GM21717 (cell line): ENCODE measurements around the gene HAPLN2.

Experiments used
- ATAC-seq: cut with Tn5 transposase; IDR thresholded peaks from one replicate; pipeline ENCODE4 v1.9.1; 2021; ENCODE audit warnings: mild to moderate bottlenecking, moderate library complexity; ENCODE audit not compliant: unreplicated experiment

HAPLN2 gene

DNA sequence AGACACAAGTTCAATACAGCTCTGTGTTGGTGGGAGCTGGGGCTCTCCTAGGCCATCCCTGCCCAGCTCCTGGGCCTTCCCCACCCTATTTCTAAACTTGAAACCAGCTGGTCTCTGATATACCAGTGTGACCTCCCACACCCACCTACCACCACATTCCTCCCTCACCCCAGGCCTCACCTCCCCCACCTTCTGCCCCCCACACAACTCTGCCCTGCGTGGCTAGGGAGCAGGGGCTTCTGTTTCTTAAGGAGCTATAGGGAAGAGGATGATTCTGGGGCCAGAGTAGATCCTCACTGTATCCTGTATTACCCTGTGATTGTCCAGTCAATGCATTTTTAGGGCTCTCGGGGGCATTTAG, 41.5 kb downstream of the HAPLN2 start:
- ATAC-seq: no peak

GRCh38 chr1:156662005-156662799, 43.0 kb downstream of the HAPLN2 start:
- ATAC-seq: no peak

GRCh38 chr1:156662800-156663055, 43.5 kb downstream of the HAPLN2 start:
- ATAC-seq: no peak

DNA sequence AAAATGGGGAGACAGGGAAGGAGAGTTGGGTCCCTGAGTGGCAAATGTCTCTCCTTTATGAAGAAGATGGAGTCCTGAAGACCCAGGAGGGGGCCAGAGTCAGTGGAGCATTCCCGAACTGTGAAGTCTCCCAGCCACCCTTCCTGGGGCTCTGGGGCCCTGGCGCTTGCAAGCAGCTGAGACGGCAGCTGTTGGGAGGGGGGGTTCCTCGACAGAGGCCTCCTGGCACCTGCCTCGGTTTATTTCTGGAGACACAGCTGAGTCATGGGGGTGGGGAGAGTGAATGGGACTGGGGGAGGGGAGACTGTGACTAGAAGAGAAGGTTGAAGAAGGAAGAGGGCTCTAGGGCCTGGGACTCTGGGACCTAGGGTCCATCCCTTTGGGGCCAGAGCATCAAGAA, 44.0 kb downstream of the HAPLN2 start:
- ATAC-seq: no peak

DNA sequence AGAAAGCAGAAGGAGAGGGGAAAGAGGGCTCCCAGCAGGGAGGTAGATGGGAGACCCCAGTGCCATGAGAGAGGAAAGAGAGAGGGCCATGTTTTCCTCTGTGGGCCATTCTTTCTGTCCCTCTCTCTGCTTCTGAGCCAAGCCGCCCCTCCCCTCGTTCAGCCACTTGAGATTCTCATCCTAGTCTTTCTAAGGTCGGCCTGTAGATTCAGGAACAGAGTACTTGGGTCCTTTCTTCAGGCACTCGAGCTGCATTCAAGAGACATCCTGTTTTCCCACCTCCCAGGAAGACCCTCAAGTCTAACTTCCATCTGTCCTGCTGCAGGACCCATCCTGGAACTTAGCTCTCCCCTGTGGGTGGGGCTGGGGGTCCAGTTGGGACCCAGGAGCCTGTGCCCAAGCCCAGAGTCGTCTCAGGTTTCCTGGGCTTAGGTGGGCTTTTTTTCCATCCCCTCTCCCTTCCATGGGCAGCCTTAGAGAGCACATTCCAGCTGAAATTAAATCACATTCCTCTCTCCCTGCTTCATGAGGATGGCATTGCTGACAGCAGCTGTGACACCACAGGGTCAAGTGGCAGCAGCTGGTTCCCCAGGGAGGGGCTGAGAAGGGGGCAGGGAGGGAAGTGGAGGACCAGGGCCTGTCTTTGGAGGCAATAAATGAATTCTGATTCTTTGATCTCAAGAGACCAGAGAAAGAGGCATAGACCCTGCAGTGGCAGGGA, 45.0 kb downstream of the HAPLN2 start:
- no peak for ATAC-seq

DNA sequence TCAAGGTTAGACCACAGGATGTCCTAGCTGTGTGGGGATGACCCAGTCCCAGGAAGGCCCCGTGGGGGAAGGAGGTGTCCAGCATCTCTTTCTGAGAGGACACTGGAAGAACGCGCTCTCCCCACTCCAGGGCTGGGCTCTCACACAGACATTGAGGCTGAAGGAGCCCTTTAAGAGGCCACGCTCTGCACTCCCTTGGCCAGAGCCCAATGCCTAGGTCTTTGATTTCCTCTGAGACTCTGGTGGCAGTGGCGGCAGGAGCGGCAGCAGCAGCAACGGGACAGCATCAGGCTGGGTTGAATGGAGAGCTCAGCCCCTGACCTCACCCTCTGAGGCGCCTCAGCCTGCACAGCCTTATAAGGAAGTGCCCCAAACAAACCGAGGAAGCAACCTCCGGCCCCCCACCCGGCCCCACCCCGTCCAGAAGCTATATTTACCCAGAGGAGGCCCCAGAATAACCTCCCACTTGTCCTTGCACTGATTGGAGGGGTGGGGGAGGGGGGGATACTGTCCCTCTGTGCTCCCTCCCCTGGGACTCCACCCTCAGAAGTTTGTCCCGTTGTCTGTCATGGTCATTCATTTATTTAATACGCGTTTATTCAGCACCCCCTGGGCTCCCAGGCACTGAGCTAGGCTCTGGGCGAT, 45.7 kb downstream of the HAPLN2 start:
- ATAC-seq: no peak

GRCh38 chr1:156665539-156665938, 46.3 kb downstream of the HAPLN2 start:
- no peak for ATAC-seq

DNA sequence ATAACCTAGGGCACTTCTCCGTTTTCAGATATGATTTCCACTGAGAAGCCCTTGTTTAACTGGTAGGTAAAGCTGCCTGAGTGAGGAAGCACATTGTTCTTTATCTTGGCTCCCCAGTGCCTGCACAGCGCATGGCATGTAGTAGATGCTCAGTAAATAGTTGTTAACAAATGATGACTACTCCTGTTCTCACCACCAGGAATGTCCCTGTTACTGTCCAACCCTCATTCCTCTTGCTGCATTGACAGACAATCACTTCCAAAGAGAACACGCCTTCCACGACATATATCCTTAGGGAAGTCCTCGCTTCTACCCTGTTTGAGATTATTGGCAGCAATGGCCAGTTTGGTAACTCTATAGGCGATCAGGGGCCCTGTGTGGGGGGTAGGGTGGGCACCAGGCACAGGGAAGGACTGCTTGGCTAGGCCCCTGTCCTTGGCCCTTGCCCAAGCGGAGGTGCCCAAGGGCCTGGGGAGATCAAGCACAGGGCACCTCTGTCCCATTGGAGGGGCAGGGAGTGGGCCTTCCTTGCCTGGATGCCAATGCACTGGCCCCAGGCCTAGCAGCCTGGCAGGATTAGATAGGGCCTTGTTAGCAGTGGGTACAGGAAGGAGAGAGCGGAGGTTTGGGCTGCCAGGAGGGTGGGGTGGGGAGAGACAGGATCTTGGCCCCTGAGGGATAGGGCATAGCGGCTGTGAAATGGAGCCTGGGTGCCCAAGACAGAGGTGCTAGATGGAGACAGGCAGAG, 47.8 kb downstream of the HAPLN2 start:
- ATAC-seq: no peak

GRCh38 chr1:156667610-156667967, 48.4 kb downstream of the HAPLN2 start:
- ATAC-seq: no peak

- no peak for ATAC-seq
Measured at GRCh38 chr1:156667968-156668709, 48.9 kb downstream of the HAPLN2 start.

DNA sequence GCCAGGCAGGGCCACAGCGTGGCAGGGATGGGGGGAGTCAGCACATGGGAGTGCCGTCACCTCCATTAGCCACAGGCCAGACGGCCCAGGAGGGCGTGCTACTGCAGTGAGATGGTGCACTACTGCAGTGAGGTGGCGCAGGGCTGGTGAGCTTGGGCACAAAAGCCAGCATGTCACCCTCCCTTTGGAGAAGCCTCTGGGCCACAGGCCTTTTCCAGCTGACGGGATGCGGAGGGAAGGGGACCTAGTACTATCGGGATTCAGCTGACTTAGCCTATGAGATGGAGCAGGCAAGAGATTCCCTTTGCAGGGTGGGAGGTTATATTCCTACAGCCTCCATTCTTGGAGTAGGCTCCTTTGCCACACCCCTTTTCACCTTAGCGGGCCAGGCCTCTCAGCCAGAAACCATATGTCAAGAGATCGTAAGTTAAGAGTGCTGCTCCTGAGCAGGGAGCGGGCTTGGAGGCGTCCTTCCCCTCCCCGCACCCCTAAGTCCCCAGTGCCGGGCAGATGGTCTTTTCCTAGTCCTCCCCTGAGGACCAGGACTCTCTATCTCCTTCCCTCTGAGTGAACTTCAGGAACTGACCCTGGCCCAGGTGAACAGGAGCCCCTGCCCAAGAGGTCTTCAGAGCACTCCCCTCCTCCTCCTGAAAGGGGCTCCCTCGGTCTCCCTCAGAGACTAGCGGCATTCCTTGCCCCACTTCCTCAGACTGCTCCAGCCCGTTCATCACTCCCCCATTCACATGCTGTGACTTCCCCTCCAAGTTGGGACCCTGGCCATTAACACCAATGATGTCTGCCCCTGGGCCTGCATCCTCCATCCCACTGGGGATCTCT, 49.8 kb downstream of the HAPLN2 start:
- no peak for ATAC-seq

DNA sequence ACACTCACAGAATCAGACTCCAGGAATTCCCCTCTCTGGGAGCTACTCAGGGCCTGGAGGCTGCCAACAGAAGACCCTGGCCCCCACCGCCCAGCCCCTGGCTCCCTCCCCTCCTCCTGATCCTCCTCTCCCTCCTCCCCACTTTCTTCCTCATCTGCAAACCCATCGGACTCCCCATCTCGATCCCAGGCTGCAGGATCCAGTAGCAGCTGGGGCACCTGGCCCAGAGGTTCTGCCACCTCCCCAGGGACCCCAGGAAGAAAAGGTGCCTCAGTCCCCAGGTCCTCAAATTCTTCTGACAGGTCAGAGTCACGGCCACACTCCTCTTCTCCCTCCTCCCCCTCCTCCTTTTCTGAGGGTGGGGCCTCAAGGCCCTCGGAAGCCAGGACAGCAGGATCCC, 50.6 kb downstream of the HAPLN2 start:
- ATAC-seq: no peak

- ATAC-seq: no peak
Measured at GRCh38 chr1:156670359-156670758, 51.1 kb downstream of the HAPLN2 start.

- ATAC-seq: no peak
Measured at GRCh38 chr1:156670791-156671190, 51.6 kb downstream of the HAPLN2 start.

- no peak for ATAC-seq
Measured at GRCh38 chr1:156671804-156672203, 52.6 kb downstream of the HAPLN2 start.

DNA sequence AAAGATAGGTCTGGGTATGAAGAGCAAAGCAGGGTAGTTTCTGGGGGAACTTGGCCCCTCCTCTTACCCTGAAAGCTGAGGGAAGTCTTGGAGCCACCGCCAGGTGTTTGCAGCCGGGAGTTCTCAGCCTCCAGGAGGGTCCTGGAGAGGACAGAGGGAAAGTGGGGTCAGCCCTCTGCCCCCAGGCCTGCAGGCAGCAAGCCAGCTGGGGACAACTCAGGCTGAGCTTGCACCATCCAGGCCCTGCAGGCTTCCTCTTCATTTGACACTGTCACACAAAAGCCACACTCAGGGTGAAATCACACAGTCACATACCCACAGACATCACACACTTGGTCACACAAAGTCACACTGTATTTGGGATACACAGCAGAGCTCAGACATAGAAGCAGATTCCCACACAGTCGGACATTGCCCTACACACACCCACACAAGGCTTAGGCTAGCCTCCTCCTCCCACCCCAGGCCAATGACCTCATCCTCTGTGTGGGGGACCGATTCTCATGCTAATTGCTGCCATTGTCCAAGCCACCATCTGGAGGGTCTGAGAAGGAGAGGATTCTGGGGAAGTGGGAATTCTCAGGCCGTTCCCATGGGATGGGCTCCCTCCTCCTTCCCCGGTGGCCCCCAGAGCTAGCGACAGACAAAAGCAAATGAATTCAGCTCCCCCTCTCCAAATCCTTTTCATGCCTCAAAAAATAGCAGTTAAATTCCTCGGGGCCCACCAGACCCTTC, 54.3 kb downstream of the HAPLN2 start:
- ATAC-seq: no peak
